GM21526 (cell line): ENCODE data around the gene MBOAT7.

Experiments used
- ATAC-seq: cut with Tn5 transposase; IDR thresholded peaks from one replicate; pipeline ENCODE4 v1.9.1; 2021; ENCODE audit warnings: moderate library complexity; ENCODE audit not compliant: unreplicated experiment, low FRiP score

The MBOAT7 gene

GRCh38 chr19:54165222-54165621 lies 24.2 kb downstream of the MBOAT7 start:
- ATAC-seq: no peak

- no peak for ATAC-seq
Measured at GRCh38 chr19:54164369-54165068, 24.9 kb downstream of the MBOAT7 start.

GRCh38 chr19:54162884-54163283 lies 26.5 kb downstream of the MBOAT7 start:
- no peak for ATAC-seq

- ATAC-seq: no peak
Measured at GRCh38 chr19:54162241-54162805, 27.1 kb downstream of the MBOAT7 start.

- ATAC-seq: no peak
Measured at GRCh38 chr19:54160854-54161253, 28.5 kb downstream of the MBOAT7 start.

GRCh38 chr19:54160182-54160811 lies 29.1 kb downstream of the MBOAT7 start:
- peak; percentile 6 for ATAC-seq

- ATAC-seq: peak; percentile 83
Measured at GRCh38 chr19:54159352-54160181, 29.8 kb downstream of the MBOAT7 start, which contains the start of gene LENG1. LENG1 (minus strand) TSS chr19:54159721; CDS start chr19:54159695, 26 bp downstream.

- no peak for ATAC-seq
Measured at GRCh38 chr19:54158812-54159351, 30.5 kb downstream of the MBOAT7 start.

GRCh38 chr19:54156953-54157352 lies 32.4 kb downstream of the MBOAT7 start:
- ATAC-seq: no peak

- no peak for ATAC-seq
Measured at GRCh38 chr19:54156490-54156889, 32.9 kb downstream of the MBOAT7 start.

- no peak for ATAC-seq
Measured at GRCh38 chr19:54155694-54156093, 33.7 kb downstream of the MBOAT7 start.

- no peak for ATAC-seq
Measured at GRCh38 chr19:54154603-54155345, 34.6 kb downstream of the MBOAT7 start.

- no peak for ATAC-seq
Measured at GRCh38 chr19:54153731-54154326, 35.6 kb downstream of the MBOAT7 start.

GRCh38 chr19:54152878-54153524 lies 36.4 kb downstream of the MBOAT7 start:
- no peak for ATAC-seq

GRCh38 chr19:54152267-54152666 lies 37.1 kb downstream of the MBOAT7 start:
- no peak for ATAC-seq

GRCh38 chr19:54151362-54152035 lies 37.9 kb downstream of the MBOAT7 start:
- no peak for ATAC-seq

- ATAC-seq: no peak
Measured at GRCh38 chr19:54149021-54149812, 40.2 kb downstream of the MBOAT7 start.

- no peak for ATAC-seq
Measured at GRCh38 chr19:54148158-54148557, 41.2 kb downstream of the MBOAT7 start.
